GM12878 (cell line): ENCODE measurements around the gene KCNK4. TPM values are rescaled to one million over a fixed set of nuclear protein-coding genes. Genes with fewer than 3 reads are reported as not detected.
A peak's percentile ranks its signal among the peaks of the same experiment; 100 is the strongest.

Experiments used
- ASH2L ChIP-seq: fragments of 300-600, 200-600 bp; sonication (generic); IDR thresholded peaks from 2 replicates; pipeline ENCODE4 v1.6.1; 2017; ENCODE audit warnings: low read depth, mild to moderate bottlenecking, borderline replicate concordance
- E2F8 ChIP-seq: fragments of 450-650 bp; IDR thresholded peaks from 2 replicates; pipeline ENCODE4 v1.6.1; 2018; ENCODE audit warnings: mild to moderate bottlenecking, low read depth, moderate library complexity; ENCODE audit not compliant: partially characterized antibody
- ESRRA ChIP-seq: IDR thresholded peaks from 2 replicates; pipeline ENCODE4 v1.6.1; 2012; ENCODE audit warnings: mild to moderate bottlenecking, low read length, improper control_type of control experiment
- FOXK2 ChIP-seq: fragments of 450-650 bp; IDR thresholded peaks from 2 replicates; pipeline ENCODE4 v1.6.1; 2017; ENCODE audit warnings: mild to moderate bottlenecking, moderate library complexity
- HCFC1 ChIP-seq: fragments of 150-350 bp; IDR thresholded peaks from 2 replicates; pipeline ENCODE4 v1.6.1; 2014; ENCODE audit warnings: low read length
- IKZF1 ChIP-seq: fragments of 450-650 bp; conservative IDR thresholded peaks from 2 replicates; pipeline ENCODE4 v1.6.1; 2017; ENCODE audit warnings: antibody characterized with exemption, mild to moderate bottlenecking
- KLF5 ChIP-seq: fragments of 450-650 bp; IDR thresholded peaks from 2 replicates; pipeline ENCODE4 v1.6.1; 2014; ENCODE audit warnings: mild to moderate bottlenecking; ENCODE audit not compliant: partially characterized antibody
- MLLT1 ChIP-seq: fragments of 450-650 bp; IDR thresholded peaks from 2 replicates; pipeline ENCODE4 v1.6.1; 2016; ENCODE audit warnings: mild to moderate bottlenecking
- MXI1 ChIP-seq: fragments of 150-350 bp; IDR thresholded peaks from 2 replicates; pipeline ENCODE4 v1.6.1; 2011; ENCODE audit warnings: low read depth, mild to moderate bottlenecking, inconsistent platforms, low read length, improper control_type of control experiment
- NKRF ChIP-seq: fragments of 450-650 bp; conservative IDR thresholded peaks from 2 replicates; pipeline ENCODE4 v1.6.1; 2017; ENCODE audit warnings: mild to moderate bottlenecking, moderate library complexity
- NR2C1 ChIP-seq: fragments of 450-650 bp; IDR thresholded peaks from 2 replicates; pipeline ENCODE4 v1.6.1; 2017; ENCODE audit warnings: antibody characterized with exemption, mild to moderate bottlenecking, moderate library complexity
- NR2F1 ChIP-seq: fragments of 450-650 bp; conservative IDR thresholded peaks from 2 replicates; pipeline ENCODE4 v1.6.1; 2017; ENCODE audit warnings: mild to moderate bottlenecking
- PKNOX1 ChIP-seq: fragments of 450-650 bp; IDR thresholded peaks from 2 replicates; pipeline ENCODE4 v1.6.1; 2016; ENCODE audit warnings: mild to moderate bottlenecking
- POLR2A ChIP-seq: IDR thresholded peaks from 2 replicates; pipeline ENCODE4 v1.6.1; 2011; ENCODE audit warnings: low read depth, mild to moderate bottlenecking, low read length
- POLR2AphosphoS2 ChIP-seq: IDR thresholded peaks from 2 replicates; pipeline ENCODE4 v1.6.1; 2011; ENCODE audit warnings: low read depth, mild to moderate bottlenecking, low read length, improper control_type of control experiment, moderate library complexity
- POLR2AphosphoS5 ChIP-seq: IDR thresholded peaks from 2 replicates; pipeline ENCODE4 v1.6.1; 2011; ENCODE audit warnings: mild to moderate bottlenecking, low read length, inconsistent platforms
- RELB ChIP-seq: fragments of 450-650 bp; IDR thresholded peaks from 2 replicates; pipeline ENCODE4 v1.6.1; 2017; ENCODE audit warnings: low read depth, mild to moderate bottlenecking, moderate library complexity
- SMAD1 ChIP-seq: fragments of 450-650 bp; IDR thresholded peaks from 2 replicates; pipeline ENCODE4 v1.6.1; 2018; ENCODE audit warnings: mild to moderate bottlenecking, low read depth; ENCODE audit not compliant: partially characterized antibody
- WRNIP1 ChIP-seq: IDR thresholded peaks from 2 replicates; pipeline ENCODE4 v1.6.1; 2011; ENCODE audit warnings: low read depth, low read length, improper control_type of control experiment, borderline replicate concordance
- ZNF217 ChIP-seq: fragments of 450-650 bp; IDR thresholded peaks from 2 replicates; pipeline ENCODE4 v1.6.1; 2017; ENCODE audit warnings: antibody characterized with exemption, mild to moderate bottlenecking
- ZZZ3 ChIP-seq: IDR thresholded peaks from 2 replicates; pipeline ENCODE4 v1.6.1; 2011; ENCODE audit warnings: low read depth; ENCODE audit not compliant: control insufficient read depth, insufficient read length
- polyA plus RNA-seq, 11 experiments: library from polyadenylated mRNA; depleted of rRNA in 4 of 11; unstranded in 6 of 11; stranded (reverse) in 5 of 11; fragments of >200 nt; fragmentation: Nextera tagmentation in 4 of 11; fragmentation: Illumina TruSeq in 1 of 11; extraction: Ambion mirVana in 4 of 11; extraction: Trizol in 1 of 11; gene quantifications; 1 replicate in 1 of 11; 2 replicates in 10 of 11; pipeline versions ENCODE4 v1.2.1 to v1.2.3, GENCODE V29; 2011 to 2016; ENCODE audit warnings: inconsistent platforms in 2 of 11, missing spikeins in 2 of 11, low read depth in 1 of 11
- total RNA-seq, 4 experiments: library from RNA; depleted of rRNA in 3 of 4; stranded (reverse); fragments of >200 nt in 3 of 4; fragmentation: Illumina TruSeq in 1 of 4; extraction: Trizol in 1 of 4; gene quantifications; 2 replicates each; pipeline versions ENCODE4 v1.2.1 to v1.2.3, GENCODE V29; 2013 to 2021

KCNK4 gene
- total and polyA plus RNA-seq, 10 of the 15 experiments (the other 5 are each of a cell fraction or from before 2014, with no cell fraction given), result 0.04 TPM; not detected in 9

GRCh38 chr11:64284962-64285884 is 5.9 kb upstream of the KCNK4 start, which contains the start of gene GPR137 (continued):
- TF ChIP-seq E2F8 (no peak), FOXK2 (no peak), ZNF217 (peak; percentile 100), NKRF (peak; percentile 93), SMAD1 (peak; percentile 41), NR2F1 (peak; percentile 75), ASH2L (no peak), POLR2AphosphoS2 (peak; percentile 8; the same call in 1 of the 2 replicates), HCFC1 (peak; percentile 61; the same call in 1 of the 2 replicates), KLF5 (peak; percentile 74), ESRRA (no peak), MXI1 (peak; percentile 65; the same call in 1 of the 2 replicates), POLR2AphosphoS5 (peak; percentile 37; the same call in 1 of the 2 replicates), MLLT1 (peak; percentile 72; the same call in 1 of the 2 replicates), PKNOX1 (peak; percentile 25; the same call in 1 of the 2 replicates), WRNIP1 (no peak), NR2C1 (peak; percentile 91), RELB (peak; percentile 92), IKZF1 (peak; percentile 87), ZZZ3 (no peak), POLR2A (peak; percentile 63)
